ENCODE results near the gene NCKAP1.

- TF ChIP-seq CTCF (IDR thresholded peaks at IDR 0.05): no peak
- TF ChIP-seq POLR2AphosphoS5 (IDR thresholded peaks at IDR 0.05): no peak
Observed at GRCh38 chr2:183063083-183063482, 24.8 kb upstream of the NCKAP1 start.

Measured in gastroesophageal sphincter (tissue), 3 donors.